Stimulated activated CD4-positive, alpha-beta T cell treated with anti-CD3 and anti-CD28 coated beads, Interleukin-1b, Interleukin-23, amount 100 ng/mL, for 24 hours (primary cell): Measurements from ENCODE around the gene R3HDM4.
"Not testable (repeated sequence)": the region's sequence is repeated elsewhere in the genome, so short reads cannot be mapped to it uniquely, and the experiment has no call there.

Source experiments
- DNase-seq, 4 experiments: peaks; one replicate each; pipeline ENCODE4 v3.0.0-alpha.2; 2020; ENCODE audit warnings: low read depth in 4 of 4, low spot score in 1 of 4

Gene R3HDM4

GRCh38 chr19:896434-896833 is 16.6 kb downstream of the R3HDM4 start:
- DNase-seq, result no peak

DNA sequence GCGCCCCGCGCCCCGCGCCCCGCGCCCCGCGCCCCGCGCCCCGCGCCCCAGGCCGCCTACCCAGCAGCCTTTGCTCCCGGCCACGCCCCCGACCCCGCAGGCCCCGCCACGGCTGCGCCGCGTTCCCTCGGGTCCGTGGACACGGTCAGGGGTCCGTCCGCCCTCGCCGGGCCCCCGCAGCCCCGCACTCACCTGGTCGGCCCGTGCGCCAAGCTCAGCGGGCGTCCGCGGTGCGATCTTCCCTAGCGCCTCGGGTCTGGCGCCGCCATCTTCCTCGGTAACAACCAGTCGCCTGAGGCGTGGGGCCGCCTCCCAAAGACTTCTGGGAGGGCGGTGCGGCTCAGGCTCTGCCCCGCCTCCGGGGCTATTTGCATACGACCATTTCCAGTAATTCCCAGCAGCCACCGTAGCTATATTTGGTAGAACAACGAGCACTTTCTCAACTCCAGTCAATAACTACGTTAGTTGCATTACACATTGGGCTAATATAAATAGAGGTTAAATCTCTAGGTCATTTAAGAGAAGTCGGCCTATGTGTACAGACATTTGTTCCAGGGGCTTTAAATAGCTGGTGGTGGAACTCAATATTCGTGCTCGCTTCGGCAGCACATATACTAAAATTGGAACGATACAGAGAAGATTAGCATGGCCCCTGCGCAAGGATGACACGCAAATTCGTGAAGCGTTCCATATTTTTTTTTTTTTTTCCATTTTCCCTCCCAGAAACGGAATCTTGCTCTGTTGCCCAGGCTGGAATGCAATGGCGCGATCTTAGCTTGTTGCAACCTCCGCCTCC is 19.9 kb downstream of the R3HDM4 start, which contains the start of the genes MED16 and RNU6-9:
TSS of gene MED16 (minus strand) at position 294 of the 796 bp plus-strand sequence. CDS start 2,056 bp downstream, outside the sequence.
TSS of gene RNU6-9 (plus strand) at position 591 of the 796 bp plus-strand sequence.
- peak; percentile 69 to 86 (median 78) for DNase-seq

- no peak for DNase-seq
Observed at GRCh38 chr19:892243-892893, 20.7 kb downstream of the R3HDM4 start.

GRCh38 chr19:891421-892200 is 21.4 kb downstream of the R3HDM4 start:
- DNase-seq, result not testable (repeated sequence)

DNA sequence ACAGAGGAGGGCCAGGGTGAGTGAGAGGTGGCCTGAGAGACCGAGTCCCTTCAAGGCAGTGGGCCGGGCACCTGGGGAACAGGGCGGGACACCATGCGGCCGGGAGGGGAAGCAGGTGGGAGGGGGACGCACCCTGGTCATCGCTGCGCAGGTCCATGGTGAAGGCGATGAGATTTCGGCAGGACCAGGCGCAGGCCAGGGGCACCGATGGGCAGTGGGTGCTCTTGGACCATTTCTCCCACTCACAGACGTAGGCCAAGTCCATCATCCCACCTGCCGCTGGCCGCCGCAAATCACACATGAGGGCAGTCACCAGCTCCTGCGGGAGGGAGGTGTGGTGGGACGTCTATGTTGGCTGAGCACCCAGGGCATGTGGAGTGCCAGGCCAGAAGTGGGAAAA is 22.2 kb downstream of the R3HDM4 start:
- DNase-seq, result no peak

DNA sequence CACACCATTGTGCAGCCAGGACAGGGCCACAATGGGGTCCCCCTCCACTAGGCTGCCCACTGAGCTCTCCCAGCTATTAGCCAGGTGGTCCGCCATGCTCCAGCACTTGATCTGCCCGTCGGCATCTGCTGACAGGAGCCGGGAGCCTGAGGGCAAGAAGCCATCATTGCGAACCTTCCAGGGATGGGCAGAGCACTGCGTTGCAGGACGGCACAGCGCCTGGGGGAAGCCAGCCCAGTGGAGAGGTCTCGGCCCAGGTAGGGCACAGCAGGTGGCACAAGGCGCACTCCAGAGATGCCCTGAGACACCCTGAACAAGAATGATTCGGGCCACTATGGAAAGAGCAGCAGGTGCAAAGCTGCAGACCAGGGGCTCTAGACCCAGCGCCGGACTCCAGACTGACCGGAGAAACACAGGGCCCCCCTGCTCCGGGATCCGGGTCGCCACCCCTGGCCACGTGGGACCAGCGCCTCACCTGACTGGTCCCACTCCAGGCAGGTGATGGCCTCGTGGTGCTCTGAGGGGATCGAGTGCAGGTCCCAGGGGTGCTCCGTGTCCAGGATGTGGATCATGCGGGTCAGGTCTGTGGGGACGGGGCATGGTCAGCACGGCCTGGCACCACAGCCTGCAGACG is 23.2 kb downstream of the R3HDM4 start:
- no peak for DNase-seq

DNA sequence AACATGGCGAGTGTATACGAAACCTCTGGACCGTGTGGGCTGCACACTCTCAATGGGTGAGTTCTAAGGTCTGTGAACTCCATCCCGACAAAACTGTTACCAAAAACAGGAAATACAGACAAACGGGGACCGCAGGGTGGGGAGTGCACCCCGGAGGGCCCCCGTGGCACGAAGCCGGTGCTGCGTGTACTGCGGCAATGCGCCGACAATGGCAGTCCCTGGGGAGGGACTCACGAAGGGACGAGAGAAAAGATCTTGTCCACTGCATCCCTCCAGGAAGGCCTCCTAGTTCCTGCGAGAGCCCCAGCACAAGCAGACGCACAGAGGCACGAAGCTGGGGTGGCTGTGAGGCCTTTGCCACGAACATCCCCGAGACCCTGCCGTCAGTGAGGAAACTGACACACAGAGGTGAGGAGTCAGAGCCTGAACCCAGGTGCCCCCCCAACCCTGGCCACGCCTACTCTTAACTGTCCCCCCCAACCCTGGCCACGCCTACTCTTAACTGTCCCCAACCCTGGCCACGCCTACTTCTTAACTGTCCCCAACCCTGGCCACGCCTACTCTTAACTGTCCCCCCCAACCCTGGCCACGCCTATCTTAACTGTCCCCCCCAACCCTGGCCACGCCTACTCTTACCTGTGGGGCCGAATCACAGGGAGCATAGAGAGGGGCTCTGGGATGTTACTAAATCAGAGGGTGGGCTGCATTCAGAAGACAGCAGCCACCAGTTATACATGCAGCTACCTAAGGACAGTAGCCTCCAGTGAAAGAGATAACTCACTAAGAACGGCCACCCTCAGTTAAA is 24.2 kb downstream of the R3HDM4 start:
- DNase-seq, result no peak

DNA sequence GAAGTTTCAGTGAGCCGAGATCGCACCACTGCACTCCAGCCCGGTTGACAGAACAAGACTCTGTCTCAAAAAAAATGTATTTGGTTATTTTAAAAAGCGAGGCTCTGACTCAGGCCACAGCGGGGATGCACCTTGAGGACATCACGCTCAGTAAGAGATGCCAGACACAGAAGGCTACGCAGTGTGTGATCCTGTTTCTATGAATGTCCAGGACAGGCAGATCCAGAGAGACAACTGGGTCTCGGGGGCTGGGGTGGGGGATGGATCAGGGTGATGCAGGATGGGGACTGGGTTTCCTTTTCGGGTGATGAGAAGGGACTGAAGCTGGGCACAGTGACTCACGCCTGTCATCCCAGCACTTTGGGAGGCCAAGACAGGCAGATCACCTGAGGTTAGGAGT is 25.4 kb downstream of the R3HDM4 start:
- no peak for DNase-seq

- DNase-seq, result no peak
Observed at GRCh38 chr19:887072-887471, 25.9 kb downstream of the R3HDM4 start.

DNA sequence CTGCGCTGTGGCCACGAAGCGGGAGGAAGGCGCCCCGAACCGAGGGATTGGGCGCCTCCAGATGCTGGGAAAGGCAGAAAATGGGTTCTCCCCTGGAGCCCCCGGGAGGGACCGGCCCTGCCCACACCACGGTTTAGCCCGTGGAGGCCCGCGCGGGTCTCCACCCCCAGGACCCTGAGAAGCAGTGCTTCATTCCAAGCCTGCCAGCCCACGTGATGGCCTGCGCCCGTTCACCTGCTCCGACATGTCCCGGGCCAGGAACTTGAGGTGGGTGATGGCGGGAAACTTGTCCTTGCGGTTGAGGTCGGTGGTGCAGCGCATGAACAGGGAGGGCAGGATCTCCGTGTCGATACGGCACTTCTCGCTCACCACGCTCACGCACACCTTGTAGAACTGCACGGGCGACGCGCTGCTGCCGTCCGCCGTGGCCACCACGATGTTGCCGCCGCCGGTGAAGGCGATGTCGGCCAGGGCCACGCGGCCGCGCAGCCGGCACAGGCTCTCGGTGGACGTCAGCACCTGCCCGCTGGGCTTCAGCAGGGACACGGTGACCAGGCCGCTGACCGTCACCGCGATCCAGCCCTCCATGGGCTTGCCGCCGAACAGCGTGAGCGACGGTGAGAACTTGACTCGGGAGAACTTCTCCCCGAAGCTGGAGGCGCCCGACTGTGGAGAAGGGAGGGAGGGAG is 27.3 kb downstream of the R3HDM4 start:
- no peak for DNase-seq

DNA sequence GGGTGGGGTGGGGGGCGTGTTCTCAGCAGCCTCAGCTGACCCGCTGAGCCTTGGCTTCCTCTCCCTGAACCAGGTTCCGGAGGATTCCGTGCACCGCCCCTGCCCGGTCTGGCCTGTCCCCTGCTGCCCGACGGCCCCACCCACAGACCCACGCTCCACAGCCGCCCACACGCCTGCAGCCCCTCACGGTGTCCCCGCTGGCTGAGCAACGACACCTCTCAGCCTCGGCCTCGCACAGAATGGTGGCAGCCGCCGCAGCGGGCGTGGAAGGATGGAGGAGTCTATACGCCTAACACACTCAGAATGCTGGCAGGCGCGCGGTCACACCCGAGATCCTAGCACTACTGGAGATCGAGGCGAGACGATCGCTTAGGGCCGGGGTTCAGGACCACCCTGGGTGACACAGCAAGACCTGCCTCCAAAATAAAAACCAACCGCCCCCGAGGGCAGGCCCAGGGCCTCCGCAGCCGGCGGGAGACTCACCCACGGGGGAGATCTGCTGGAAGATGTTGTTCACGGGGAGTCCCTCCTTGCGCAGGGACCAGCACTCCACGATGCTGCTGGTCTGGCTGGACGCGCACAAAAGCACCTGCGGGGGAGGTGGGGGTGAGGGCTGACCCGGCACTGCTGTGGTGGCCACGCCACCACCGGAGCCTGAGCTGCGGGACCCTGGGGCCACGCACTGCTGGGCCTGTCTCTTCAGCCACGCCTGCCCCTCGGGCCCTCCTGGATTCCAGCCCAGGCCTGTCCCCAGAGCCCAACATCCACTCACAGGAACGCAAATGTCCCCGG is 28.4 kb downstream of the R3HDM4 start:
- DNase-seq, result no peak

- DNase-seq, result no peak
Observed at GRCh38 chr19:883661-884211, 29.3 kb downstream of the R3HDM4 start.

- no peak for DNase-seq
Observed at GRCh38 chr19:882871-883497, 30.0 kb downstream of the R3HDM4 start.

DNA sequence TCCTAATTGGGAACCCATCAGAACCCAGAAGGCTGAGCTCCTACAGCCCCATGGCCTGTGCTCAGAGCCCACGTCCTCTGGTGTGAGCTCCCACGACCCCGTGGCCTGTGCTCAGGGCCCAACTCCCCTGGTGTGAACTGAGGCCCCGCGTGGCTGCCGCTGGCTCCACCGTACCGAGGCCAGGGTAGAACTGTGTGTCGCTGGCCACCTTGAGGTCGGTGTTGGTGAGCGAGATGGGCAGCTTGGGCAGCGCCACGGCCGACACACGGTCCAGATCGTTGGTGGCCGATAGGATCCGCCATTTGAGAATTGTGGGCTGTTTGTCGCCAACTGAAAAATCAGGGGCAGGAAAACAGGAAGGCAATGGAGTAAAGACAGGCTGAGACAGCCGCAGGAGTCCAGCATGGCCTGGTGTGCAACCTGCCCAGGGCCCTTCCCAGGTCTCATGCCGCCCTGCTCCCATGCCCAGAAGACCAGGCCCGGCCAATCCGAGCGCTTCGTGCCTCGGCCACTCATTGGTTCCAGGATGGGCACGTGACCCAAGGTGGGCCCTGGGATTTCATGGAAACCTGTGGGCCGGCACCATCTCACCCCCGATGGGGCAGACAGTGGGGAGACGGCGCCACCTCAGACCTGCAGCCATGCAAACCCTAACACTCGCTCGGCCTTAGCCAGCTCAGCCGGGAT is 31.5 kb downstream of the R3HDM4 start:
- no peak for DNase-seq

DNA sequence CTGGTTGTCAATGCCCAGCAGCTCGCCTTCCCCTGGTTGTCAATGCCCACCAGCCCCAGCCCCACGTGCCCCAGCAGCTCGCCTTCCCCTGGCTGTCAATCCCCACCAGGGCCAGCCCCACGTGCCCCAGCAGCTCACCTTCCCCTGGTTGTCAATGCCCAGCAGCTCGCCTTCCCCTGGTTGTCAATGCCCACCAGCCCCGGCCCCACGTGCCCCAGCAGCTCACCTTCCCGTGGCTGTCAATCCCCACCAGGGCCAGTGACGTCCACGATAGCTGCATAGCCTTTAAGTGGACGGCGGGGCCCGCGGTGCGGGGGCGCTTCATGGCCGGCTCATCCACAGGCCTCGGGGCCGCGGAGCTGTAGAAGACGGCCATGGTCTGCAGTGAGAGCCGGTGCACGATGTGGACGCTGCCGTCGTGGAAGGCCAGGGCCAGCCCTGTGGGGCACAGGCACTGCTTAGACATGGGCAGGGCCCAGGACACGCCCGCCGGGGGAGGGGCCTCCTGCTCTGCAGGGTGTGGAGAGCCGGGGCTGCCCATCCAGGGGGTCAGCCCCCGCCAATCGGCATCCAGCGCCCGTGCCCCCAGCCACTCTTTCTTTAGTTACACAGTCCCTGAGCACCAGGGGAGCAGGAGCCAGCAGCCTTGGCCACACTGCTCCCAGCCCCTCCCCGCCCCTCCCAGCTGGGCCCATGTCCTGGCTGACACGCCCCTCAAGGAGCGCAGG is 33.1 kb downstream of the R3HDM4 start:
- DNase-seq, result no peak

GRCh38 chr19:878751-879561 is 34.1 kb downstream of the R3HDM4 start:
- DNase-seq, result not testable (repeated sequence)
